HepG2 (cell line): ENCODE results near the gene SERTAD1. TPM values are rescaled to one million over a fixed set of nuclear protein-coding genes. Genes with fewer than 3 reads are reported as not detected.

Source experiments
- CHD4 ChIP-seq: fragments of 200-600 bp; sonication (generic); IDR thresholded peaks from 2 replicates; pipeline ENCODE4 v1.7.0; 2017; ENCODE audit warnings: mild to moderate bottlenecking, low read length, borderline replicate concordance
- IRX3 ChIP-seq: sonication (generic); formaldehyde crosslinking; IDR thresholded peaks from 2 replicates; pipeline ENCODE4 v1.8.1; 2023; ENCODE audit warnings: mild to moderate bottlenecking, low read depth, missing genetic modification reagents, borderline replicate concordance
- NR2F6 ChIP-seq, 2 experiments: IDR thresholded peaks; 2 replicates each; pipeline ENCODE4 v1.6.1; 2016; ENCODE audit warnings: antibody characterized with exemption in 1 of 2, mild to moderate bottlenecking in 1 of 2
- PHF8 ChIP-seq: sonication (generic); formaldehyde crosslinking; IDR thresholded peaks from 2 replicates; pipeline ENCODE4 v1.5.0; 2020; ENCODE audit warnings: missing genetic modification reagents
- RBFOX2 ChIP-seq: fragments of 200-400 bp; formaldehyde crosslinking; IDR thresholded peaks from 2 replicates; pipeline ENCODE4 v1.6.1; 2017; ENCODE audit warnings: low read depth, mild to moderate bottlenecking, low read length
- ZNF510 ChIP-seq: sonication (generic); formaldehyde crosslinking; IDR thresholded peaks from 2 replicates; pipeline ENCODE4 v1.4.0; 2020; ENCODE audit warnings: low read depth, mild to moderate bottlenecking, missing genetic modification reagents
- ZNF678 ChIP-seq: sonication (generic); formaldehyde crosslinking; IDR thresholded peaks from 2 replicates; pipeline ENCODE4 v1.4.0; 2020; ENCODE audit warnings: mild to moderate bottlenecking, missing genetic modification reagents
- polyA plus RNA-seq, 8 experiments: library from polyadenylated mRNA; depleted of rRNA in 3 of 8; stranded (reverse) in 7 of 8; unstranded in 1 of 8; fragments of >200 nt; fragmentation: Illumina TruSeq in 4 of 8; extraction: Trizol in 4 of 8; gene quantifications; 2 replicates each; pipeline versions ENCODE4 v1.2.1 to v1.2.3, GENCODE V29; 2011 to 2016; ENCODE audit warnings: low read depth in 4 of 8, missing spikeins in 1 of 8, mixed read lengths in 1 of 8; ENCODE audit not compliant: insufficient read depth in 1 of 8
- total RNA-seq, 5 experiments: library from RNA; depleted of rRNA; stranded (reverse); fragments of >200 nt; fragmentation: Illumina TruSeq; extraction: Trizol; gene quantifications; 2 replicates each; pipeline ENCODE4 v1.2.3, GENCODE V29; 2016; ENCODE audit warnings: low read depth in 1 of 5
- TF ChIP-seq, protein P1 (sequence below): sonication (generic); formaldehyde crosslinking; IDR thresholded peaks from 2 replicates; pipeline ENCODE4 v1.5.0; 2020; ENCODE audit warnings: mild to moderate bottlenecking, missing genetic modification reagents, moderate library complexity
- TF ChIP-seq, protein P2 (sequence below): sonication (generic); formaldehyde crosslinking; IDR thresholded peaks from 2 replicates; pipeline ENCODE4 v1.5.0; 2020; ENCODE audit warnings: missing genetic modification reagents
- TF ChIP-seq, protein P3 (sequence below): sonication (generic); formaldehyde crosslinking; IDR thresholded peaks from 2 replicates; pipeline ENCODE4 v1.4.0; 2020; ENCODE audit warnings: mild to moderate bottlenecking, low read depth, missing genetic modification reagents
- TF ChIP-seq, protein P4 (sequence below): sonication (generic); formaldehyde crosslinking; IDR thresholded peaks from 2 replicates; pipeline ENCODE4 v1.4.0; 2020; ENCODE audit warnings: missing genetic modification reagents, borderline replicate concordance
- TF ChIP-seq, protein P5 (sequence below): sonication (generic); formaldehyde crosslinking; IDR thresholded peaks from 2 replicates; pipeline ENCODE4 v1.4.0; 2020; ENCODE audit warnings: mild to moderate bottlenecking, missing genetic modification reagents
- TF ChIP-seq, protein P6 (sequence below): sonication (generic); formaldehyde crosslinking; IDR thresholded peaks from 2 replicates; pipeline ENCODE4 v1.9.0; 2021; ENCODE audit warnings: mild to moderate bottlenecking, missing genetic modification reagents

Gene SERTAD1
- total and polyA plus RNA-seq, 2 of the 13 experiments (the other 11 are each of a cell fraction or from before 2014, with no cell fraction given): 4.3 to 4.5 TPM

DNA sequence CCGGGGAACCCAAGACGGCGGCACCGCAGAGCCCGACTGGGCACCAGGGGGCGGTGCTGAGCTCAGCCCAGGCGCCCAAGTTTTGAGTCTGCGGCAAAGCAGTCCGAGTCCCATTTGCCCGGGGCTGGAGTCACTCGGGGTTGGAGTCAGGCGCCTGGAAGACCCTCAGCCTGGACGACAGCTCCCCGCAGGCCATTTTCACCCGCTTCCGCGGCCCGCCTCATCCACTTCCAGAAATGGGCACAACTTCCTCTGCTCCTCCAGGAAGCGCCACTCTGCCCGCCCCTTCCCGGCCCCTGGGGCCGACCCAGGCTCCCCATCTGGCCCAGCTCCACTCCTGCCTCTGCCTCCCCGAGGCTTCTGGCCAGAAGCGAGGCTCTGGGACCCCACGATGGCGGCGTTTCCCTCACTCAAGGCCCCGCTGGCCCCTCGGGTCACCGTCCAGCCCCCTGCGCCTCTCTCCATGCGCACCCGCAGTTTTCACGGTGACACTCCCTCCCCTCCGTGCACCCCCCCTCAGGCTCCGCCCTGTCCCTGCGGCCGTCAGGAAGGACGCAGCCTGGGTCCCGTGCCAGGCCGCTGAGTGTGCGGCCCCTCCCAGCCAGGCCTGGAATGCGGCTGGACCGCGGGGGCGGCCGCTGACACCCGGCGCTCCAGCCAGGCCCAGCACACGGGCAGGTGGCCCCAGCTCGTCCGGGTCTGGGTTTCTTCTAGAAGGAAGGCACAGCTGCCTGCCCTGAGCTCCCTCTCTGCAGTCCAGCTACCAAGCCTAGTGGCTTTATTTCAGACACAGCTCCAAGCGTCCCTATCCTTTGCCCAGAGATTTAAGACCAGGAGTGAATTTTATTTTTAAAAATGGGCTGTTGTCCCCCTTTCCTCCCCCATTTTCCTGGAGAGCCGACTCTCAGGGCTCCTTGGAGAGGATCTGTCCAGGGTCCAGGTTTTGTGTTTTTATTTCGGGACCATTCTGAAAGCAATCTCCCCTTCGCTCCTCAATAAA lies 4.7 kb downstream of the SERTAD1 start (continued):
- TF ChIP-seq, protein P1, sequence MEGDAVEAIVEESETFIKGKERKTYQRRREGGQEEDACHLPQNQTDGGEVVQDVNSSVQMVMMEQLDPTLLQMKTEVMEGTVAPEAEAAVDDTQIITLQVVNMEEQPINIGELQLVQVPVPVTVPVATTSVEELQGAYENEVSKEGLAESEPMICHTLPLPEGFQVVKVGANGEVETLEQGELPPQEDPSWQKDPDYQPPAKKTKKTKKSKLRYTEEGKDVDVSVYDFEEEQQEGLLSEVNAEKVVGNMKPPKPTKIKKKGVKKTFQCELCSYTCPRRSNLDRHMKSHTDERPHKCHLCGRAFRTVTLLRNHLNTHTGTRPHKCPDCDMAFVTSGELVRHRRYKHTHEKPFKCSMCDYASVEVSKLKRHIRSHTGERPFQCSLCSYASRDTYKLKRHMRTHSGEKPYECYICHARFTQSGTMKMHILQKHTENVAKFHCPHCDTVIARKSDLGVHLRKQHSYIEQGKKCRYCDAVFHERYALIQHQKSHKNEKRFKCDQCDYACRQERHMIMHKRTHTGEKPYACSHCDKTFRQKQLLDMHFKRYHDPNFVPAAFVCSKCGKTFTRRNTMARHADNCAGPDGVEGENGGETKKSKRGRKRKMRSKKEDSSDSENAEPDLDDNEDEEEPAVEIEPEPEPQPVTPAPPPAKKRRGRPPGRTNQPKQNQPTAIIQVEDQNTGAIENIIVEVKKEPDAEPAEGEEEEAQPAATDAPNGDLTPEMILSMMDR (CRISPR knock-in tag): peak; percentile 88
- TF ChIP-seq ZNF510 (no peak), NR2F6 (IDR thresholded peaks at IDR 0.05) (peak; percentile 7; the same call in 1 of the 2 replicates), NR2F6 (CRISPR knock-in tag; IDR thresholded peaks at IDR 0.05) (peak; percentile 58; the same call in 1 of the 2 replicates), IRX3 (no peak; the same call in 1 of the 2 replicates), RBFOX2 (peak; percentile 98), CHD4 (no peak), PHF8 (CRISPR knock-in tag) (peak; percentile 88), ZNF678 (CRISPR knock-in tag) (no peak)
- TF ChIP-seq, protein P2, sequence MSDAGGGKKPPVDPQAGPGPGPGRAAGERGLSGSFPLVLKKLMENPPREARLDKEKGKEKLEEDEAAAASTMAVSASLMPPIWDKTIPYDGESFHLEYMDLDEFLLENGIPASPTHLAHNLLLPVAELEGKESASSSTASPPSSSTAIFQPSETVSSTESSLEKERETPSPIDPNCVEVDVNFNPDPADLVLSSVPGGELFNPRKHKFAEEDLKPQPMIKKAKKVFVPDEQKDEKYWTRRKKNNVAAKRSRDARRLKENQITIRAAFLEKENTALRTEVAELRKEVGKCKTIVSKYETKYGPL (CRISPR knock-in tag): no peak
- TF ChIP-seq, protein P3, sequence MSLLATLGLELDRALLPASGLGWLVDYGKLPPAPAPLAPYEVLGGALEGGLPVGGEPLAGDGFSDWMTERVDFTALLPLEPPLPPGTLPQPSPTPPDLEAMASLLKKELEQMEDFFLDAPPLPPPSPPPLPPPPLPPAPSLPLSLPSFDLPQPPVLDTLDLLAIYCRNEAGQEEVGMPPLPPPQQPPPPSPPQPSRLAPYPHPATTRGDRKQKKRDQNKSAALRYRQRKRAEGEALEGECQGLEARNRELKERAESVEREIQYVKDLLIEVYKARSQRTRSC (CRISPR knock-in tag): no peak
- TF ChIP-seq, protein P4, sequence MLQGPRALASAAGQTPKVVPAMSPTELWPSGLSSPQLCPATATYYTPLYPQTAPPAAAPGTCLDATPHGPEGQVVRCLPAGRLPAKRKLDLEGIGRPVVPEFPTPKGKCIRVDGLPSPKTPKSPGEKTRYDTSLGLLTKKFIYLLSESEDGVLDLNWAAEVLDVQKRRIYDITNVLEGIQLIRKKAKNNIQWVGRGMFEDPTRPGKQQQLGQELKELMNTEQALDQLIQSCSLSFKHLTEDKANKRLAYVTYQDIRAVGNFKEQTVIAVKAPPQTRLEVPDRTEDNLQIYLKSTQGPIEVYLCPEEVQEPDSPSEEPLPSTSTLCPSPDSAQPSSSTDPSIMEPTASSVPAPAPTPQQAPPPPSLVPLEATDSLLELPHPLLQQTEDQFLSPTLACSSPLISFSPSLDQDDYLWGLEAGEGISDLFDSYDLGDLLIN (CRISPR knock-in tag): no peak
- TF ChIP-seq, protein P5, sequence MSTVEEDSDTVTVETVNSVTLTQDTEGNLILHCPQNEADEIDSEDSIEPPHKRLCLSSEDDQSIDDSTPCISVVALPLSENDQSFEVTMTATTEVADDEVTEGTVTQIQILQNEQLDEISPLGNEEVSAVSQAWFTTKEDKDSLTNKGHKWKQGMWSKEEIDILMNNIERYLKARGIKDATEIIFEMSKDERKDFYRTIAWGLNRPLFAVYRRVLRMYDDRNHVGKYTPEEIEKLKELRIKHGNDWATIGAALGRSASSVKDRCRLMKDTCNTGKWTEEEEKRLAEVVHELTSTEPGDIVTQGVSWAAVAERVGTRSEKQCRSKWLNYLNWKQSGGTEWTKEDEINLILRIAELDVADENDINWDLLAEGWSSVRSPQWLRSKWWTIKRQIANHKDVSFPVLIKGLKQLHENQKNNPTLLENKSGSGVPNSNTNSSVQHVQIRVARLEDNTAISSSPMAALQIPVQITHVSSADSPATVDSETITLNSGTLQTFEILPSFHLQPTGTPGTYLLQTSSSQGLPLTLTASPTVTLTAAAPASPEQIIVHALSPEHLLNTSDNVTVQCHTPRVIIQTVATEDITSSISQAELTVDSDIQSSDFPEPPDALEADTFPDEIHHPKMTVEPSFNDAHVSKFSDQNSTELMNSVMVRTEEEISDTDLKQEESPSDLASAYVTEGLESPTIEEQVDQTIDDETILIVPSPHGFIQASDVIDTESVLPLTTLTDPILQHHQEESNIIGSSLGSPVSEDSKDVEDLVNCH: no peak
- TF ChIP-seq, protein P6, sequence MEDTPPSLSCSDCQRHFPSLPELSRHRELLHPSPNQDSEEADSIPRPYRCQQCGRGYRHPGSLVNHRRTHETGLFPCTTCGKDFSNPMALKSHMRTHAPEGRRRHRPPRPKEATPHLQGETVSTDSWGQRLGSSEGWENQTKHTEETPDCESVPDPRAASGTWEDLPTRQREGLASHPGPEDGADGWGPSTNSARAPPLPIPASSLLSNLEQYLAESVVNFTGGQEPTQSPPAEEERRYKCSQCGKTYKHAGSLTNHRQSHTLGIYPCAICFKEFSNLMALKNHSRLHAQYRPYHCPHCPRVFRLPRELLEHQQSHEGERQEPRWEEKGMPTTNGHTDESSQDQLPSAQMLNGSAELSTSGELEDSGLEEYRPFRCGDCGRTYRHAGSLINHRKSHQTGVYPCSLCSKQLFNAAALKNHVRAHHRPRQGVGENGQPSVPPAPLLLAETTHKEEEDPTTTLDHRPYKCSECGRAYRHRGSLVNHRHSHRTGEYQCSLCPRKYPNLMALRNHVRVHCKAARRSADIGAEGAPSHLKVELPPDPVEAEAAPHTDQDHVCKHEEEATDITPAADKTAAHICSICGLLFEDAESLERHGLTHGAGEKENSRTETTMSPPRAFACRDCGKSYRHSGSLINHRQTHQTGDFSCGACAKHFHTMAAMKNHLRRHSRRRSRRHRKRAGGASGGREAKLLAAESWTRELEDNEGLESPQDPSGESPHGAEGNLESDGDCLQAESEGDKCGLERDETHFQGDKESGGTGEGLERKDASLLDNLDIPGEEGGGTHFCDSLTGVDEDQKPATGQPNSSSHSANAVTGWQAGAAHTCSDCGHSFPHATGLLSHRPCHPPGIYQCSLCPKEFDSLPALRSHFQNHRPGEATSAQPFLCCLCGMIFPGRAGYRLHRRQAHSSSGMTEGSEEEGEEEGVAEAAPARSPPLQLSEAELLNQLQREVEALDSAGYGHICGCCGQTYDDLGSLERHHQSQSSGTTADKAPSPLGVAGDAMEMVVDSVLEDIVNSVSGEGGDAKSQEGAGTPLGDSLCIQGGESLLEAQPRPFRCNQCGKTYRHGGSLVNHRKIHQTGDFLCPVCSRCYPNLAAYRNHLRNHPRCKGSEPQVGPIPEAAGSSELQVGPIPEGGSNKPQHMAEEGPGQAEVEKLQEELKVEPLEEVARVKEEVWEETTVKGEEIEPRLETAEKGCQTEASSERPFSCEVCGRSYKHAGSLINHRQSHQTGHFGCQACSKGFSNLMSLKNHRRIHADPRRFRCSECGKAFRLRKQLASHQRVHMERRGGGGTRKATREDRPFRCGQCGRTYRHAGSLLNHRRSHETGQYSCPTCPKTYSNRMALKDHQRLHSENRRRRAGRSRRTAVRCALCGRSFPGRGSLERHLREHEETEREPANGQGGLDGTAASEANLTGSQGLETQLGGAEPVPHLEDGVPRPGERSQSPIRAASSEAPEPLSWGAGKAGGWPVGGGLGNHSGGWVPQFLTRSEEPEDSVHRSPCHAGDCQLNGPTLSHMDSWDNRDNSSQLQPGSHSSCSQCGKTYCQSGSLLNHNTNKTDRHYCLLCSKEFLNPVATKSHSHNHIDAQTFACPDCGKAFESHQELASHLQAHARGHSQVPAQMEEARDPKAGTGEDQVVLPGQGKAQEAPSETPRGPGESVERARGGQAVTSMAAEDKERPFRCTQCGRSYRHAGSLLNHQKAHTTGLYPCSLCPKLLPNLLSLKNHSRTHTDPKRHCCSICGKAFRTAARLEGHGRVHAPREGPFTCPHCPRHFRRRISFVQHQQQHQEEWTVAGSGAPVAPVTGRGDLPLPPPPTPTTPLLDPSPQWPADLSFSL: no peak
